CMK (cell line): ENCODE measurements around the gene RTL10.

ENCODE experiments used
- DNase-seq: peaks from one replicate; pipeline ENCODE4 v3.0.0-alpha.2; 2010; ENCODE audit warnings: low read depth

The RTL10 gene

GRCh38 chr22:19854778-19855503 lies at the start of gene RTL10, which contains the start of gene GNB1L:
TSS of gene RTL10 (minus strand) at chr22:19854874. CDS start at chr22:19852261, 2,613 bp downstream.
TSS of gene GNB1L (minus strand) at chr22:19854874. CDS start at chr22:19821355, 33,519 bp downstream.
- peak; percentile 92 for DNase-seq

GRCh38 chr22:19904174-19904856 lies 49.6 kb upstream of the RTL10 start:
- no peak for DNase-seq

DNA sequence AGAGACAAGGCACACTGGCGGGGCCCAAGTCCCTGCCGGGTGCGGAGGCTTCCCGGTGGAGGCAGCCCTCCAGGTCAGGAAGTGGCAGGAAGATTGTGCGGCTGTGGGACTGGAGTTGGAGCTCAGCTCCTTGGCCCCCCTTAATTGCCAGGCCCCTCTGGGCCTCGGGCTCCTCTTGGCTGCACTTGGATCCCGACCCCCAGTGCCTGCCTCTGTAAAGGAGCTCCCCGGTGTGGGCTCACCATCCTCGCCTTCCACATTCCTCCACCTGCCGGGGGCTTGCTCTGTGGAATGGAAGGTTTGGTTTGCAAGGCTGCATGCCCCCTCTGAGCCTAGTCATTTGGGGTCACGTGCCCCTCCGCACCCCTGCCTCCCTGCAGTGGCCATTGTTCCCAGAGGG lies 48.8 kb upstream of the RTL10 start:
- no peak for DNase-seq

- no peak for DNase-seq
Observed at GRCh38 chr22:19903031-19903430, 48.4 kb upstream of the RTL10 start.

DNA sequence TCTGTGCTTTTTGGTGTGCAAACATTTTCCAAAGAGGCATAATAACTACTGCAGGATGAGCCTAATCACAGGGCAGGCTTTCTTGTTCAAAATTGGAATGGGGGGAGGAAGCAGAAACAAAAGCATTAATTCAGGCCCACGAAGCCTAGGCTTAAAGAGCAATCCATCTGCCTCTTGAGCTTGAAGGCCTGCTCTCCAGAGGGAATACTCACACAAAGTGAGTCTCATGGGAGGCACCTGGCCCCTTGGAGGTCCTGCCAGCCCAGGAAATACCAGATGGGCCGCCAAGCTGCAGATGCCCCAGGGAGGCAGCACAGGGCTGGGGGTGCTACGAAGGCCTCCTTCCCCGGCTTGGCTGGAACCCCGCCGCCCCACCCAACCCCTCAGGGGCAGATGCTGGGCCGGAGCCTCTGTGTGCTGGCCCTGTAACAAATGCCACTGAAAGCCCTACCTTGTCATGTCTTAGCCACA lies 47.6 kb upstream of the RTL10 start:
- no peak for DNase-seq

DNA sequence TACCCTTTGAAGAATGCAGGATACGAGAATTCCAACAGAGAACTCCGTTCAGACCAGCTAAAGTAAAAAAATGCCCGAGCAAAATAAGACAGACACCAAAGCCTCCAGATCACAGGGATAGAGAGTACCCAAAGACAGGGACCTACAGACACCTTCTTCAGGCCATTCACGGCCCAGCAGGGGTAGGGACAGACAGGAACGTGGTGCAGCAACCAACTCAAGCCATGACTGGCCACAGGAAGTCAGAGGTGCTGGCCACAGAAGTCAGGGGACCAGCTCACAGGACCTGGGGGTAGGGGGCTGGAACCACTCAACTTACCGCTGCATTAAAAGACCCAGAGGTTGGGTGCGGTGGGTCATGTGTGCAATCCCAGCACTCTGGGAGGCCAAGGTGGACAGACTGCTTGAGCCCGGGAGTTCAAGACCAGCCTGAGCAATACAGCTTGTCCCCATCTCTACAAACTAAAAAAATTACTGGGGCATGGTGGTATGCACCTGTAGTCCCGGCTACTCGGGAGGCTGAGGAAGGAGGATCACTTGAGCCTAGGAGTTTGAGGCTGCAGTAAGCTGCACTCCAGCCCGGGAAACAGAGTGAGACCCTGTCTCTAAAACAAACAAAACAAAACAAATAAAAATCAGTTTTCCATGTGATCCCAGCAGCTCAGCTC lies 47.0 kb upstream of the RTL10 start:
- DNase-seq = no peak

DNA sequence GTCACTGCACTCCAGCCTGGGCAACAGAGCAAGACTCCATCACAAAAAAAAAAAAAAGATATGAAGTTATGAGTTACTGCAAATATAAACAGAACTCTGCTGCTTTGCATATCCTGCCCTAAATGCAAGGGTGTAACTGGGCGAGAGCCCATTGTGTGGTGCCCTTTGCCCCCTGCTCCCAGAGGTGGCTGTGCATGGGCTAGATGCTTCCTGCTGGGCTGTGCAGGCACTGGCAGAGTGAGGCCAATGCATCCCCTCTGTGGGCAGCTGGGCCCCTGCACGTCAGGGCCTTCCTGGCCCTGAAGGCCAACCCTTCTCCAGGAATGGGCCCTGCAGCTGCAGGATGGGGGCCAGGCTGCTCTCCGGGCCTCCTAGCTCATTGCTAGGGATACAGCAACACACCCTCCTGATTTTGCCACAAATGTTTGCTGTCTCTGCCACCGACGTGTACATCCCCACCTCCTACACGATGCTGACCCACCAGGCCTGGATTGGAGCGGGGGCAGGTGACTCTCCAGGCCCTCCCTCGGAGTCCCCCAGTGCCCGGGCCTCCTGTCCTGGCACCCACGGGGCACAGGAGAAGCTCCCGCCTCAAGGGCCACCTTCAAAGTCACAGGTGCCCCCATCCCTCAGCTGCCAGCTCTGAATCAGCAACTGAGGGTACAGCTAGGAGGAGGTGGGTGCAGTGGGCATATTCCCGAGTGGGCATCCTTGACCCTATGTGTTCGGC lies 46.2 kb upstream of the RTL10 start:
- DNase-seq = no peak

DNA sequence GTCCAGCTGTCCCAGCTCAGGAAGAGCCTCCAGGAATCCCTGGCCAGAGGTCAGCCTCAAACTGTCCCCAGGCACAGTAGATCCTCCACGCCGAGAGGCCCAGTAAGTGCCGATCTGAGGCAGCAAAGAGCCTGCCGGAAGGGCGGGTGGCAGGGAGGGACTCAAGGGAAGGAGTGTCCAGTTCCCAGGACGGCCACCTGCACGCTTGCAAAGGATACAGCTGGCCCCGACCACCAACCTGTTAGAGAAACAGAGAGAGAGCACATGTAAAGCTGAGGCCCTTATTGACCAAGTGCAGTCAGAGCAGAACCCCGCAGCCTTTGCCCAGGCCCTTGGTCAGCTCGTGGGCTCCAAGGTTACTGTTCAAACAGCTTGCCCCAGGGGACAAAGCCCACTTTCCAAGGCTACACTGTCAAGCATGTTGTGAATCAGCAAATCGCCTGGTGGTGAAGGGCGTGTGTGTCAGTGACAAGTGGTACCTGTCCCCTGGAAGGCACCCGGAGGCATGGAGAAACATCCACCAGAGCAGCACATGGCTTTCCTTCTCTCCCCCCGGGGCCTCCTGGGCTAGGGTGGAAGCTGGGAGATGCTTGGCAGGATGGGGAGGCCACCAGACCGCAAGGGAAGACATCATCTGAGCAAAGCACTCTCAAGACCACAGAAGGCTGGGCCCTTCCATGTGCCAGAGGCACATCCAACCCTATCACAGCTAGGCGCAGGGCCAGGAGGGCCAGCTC lies 44.3 kb upstream of the RTL10 start:
- no peak for DNase-seq

DNA sequence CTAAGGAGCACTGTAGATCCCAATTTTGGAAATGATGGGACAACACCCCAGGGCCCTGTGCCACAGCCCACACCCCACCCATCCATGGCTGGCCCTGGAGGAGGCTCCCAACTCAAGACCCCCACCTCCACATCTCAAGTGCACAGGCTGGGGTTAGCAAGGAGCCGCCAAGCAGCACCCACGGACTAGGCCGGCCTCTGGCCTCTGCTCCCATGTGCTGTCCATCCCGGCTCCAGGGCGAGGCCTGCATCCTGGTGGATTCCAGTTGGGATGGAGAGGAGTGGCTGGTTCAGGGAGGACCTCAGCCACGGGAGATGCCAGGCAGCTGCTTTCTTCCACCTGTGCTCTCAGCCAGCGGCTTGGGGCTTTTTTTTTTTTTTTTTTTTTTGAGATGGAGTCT lies 43.5 kb upstream of the RTL10 start:
- no peak for DNase-seq

DNA sequence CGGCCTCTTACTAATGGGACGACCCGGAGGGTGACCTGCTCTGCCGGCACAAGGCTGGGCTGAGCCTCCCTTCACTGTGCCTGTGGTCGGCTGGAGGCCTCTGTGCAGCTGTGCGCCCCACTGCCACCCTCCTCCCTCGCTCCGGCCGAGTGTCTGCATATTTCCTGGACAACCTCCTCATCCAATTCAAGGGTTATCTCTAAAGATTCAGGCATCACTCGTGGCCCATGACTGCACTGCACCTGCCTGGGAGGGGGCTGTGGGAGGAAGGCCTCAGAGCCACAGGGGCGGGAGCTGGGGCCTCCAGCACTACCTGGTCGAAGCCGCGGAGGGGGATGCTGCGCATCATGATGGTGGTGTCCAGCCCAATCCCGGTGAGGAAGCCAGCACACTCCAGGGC lies 43.1 kb upstream of the RTL10 start:
- DNase-seq = no peak

GRCh38 chr22:19896665-19897355 lies 42.1 kb upstream of the RTL10 start:
- DNase-seq = no peak

- no peak for DNase-seq
Observed at GRCh38 chr22:19895160-19895849, 40.6 kb upstream of the RTL10 start.

- no peak for DNase-seq
Observed at GRCh38 chr22:19893363-19893762, 38.7 kb upstream of the RTL10 start.

GRCh38 chr22:19892925-19893324 lies 38.3 kb upstream of the RTL10 start:
- no peak for DNase-seq

GRCh38 chr22:19892257-19892879 lies 37.7 kb upstream of the RTL10 start:
- DNase-seq = no peak

GRCh38 chr22:19891317-19892256 lies 36.9 kb upstream of the RTL10 start:
- no peak for DNase-seq

- DNase-seq = no peak
Observed at GRCh38 chr22:19890502-19891316, 36.0 kb upstream of the RTL10 start.

DNA sequence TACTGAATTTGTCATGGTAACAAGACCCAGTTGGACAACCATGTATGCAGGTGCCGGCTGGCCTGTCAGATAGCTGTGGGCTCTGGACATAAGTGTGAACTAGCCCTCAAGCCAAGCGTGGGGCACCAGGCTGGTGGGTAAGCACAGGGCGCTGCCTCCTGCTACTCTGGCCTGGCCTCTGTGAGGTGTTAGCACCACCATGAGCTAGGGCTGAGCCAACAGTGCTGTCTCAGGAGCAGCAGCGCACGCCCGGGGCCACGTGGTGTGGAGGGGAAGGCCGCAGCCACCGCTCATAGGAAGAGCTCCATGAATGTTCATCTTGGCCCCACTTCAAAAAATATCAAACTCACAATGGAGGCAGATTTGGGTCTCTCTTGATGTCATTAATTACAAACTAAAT lies 35.3 kb upstream of the RTL10 start:
- DNase-seq = no peak
